HCEC 1CT (cell line): ENCODE results near the gene CNN2.

Experiments used
- DNase-seq: peaks from one replicate; pipeline ENCODE4 v3.0.0-alpha.2; 2017

CNN2 gene

GRCh38 chr19:1032264-1032867 is 6.0 kb downstream of the CNN2 start:
- no peak for DNase-seq

- no peak for DNase-seq
Measured at GRCh38 chr19:1035998-1036621, 9.7 kb downstream of the CNN2 start.

- DNase-seq, result no peak
Measured at GRCh38 chr19:1037621-1038064, 11.2 kb downstream of the CNN2 start.

- no peak for DNase-seq
Measured at GRCh38 chr19:1038978-1039645, 12.7 kb downstream of the CNN2 start.

- DNase-seq, result peak; percentile 96
Measured at GRCh38 chr19:1039646-1040475, 13.5 kb downstream of the CNN2 start, which contains the start of gene ABCA7. TSS of gene ABCA7 (plus strand) at chr19:1040107. CDS start at chr19:1041362, 1,255 bp downstream.

GRCh38 chr19:1040476-1041271 is 14.3 kb downstream of the CNN2 start:
- DNase-seq, result peak; percentile 89

GRCh38 chr19:1041272-1041834 is 14.9 kb downstream of the CNN2 start:
- DNase-seq, result no peak

GRCh38 chr19:1041835-1042685 is 15.7 kb downstream of the CNN2 start:
- no peak for DNase-seq

- DNase-seq, result no peak
Measured at GRCh38 chr19:1042689-1043511, 16.5 kb downstream of the CNN2 start.

- DNase-seq, result no peak
Measured at GRCh38 chr19:1045247-1045603, 18.8 kb downstream of the CNN2 start.

GRCh38 chr19:1046117-1046626 is 19.8 kb downstream of the CNN2 start:
- DNase-seq, result no peak

GRCh38 chr19:1046836-1047695 is 20.7 kb downstream of the CNN2 start:
- DNase-seq, result no peak

GRCh38 chr19:1047696-1048147 is 21.3 kb downstream of the CNN2 start:
- no peak for DNase-seq

GRCh38 chr19:1049106-1049505 is 22.7 kb downstream of the CNN2 start:
- no peak for DNase-seq

GRCh38 chr19:1049800-1050199 is 23.4 kb downstream of the CNN2 start:
- no peak for DNase-seq

GRCh38 chr19:1050989-1051788 is 24.8 kb downstream of the CNN2 start:
- no peak for DNase-seq

- DNase-seq, result no peak
Measured at GRCh38 chr19:1051791-1052190, 25.4 kb downstream of the CNN2 start.
